Activated CD4-positive, alpha-beta T cell treated with anti-CD3 and anti-CD28 coated beads for 36 hours (primary cell): ENCODE measurements around the gene GARS1. TPM values are rescaled to one million over a fixed set of nuclear protein-coding genes. Genes with fewer than 3 reads are reported as not detected.
"Not testable (repeated sequence)": the region's sequence is repeated elsewhere in the genome, so short reads cannot be mapped to it uniquely, and the experiment has no call there.

Experiments used
- ATAC-seq: fragments of 200-7000 bp; cut with Tn5 transposase; one replicate; pipeline ENCODE4 v1.10.0; 2021; ENCODE audit warnings: mild to moderate bottlenecking, moderate library complexity
- CTCF ChIA-PET: fragments of 350-600 bp; sonication (Branson Sonifier 250); formaldehyde crosslinking; loops from one replicate; lab custom pipeline; 2021; ENCODE audit warnings: antibody characterized with exemption; lab: Charles Lee
- POLR2A ChIA-PET: fragments of 350-600 bp; sonication (Branson Sonifier 250); formaldehyde crosslinking; loops from one replicate; lab custom pipeline; 2021; ENCODE audit warnings: antibody characterized with exemption, inconsistent platforms; lab: Charles Lee
- DNase-seq: peaks from one replicate; pipeline ENCODE4 v3.0.0-alpha.2; 2020
- H3K27ac Mint-ChIP-seq: one replicate; pipeline ENCODE4 v1.8.0; 2021; ENCODE audit warnings: mixed read lengths
- H3K27me3 Mint-ChIP-seq: one replicate; pipeline ENCODE4 v1.8.0; 2021; ENCODE audit warnings: mixed read lengths
- H3K36me3 Mint-ChIP-seq: one replicate; pipeline ENCODE4 v1.8.0; 2021; ENCODE audit warnings: low read depth, mixed read lengths
- H3K4me1 Mint-ChIP-seq: one replicate; pipeline ENCODE4 v1.8.0; 2021; ENCODE audit warnings: mixed read lengths
- H3K4me3 Mint-ChIP-seq: one replicate; pipeline ENCODE4 v1.8.0; 2021; ENCODE audit warnings: mild to moderate bottlenecking, moderate library complexity, mixed read lengths
- H3K9me3 Mint-ChIP-seq: one replicate; pipeline ENCODE4 v1.8.0; 2021; ENCODE audit warnings: low read depth, mixed read lengths
- intact Hi-C, 2 experiments: fragments of 100-400 bp; cut with DNase I in 1 of 2; cut with micrococcal nuclease in 1 of 2; formaldehyde crosslinking; loops; one replicate each; pipeline versions ENCODE4 v1.14.2 to v1.15.1; 2022 to 2024; cut with DNase I, micrococcal nuclease
- total RNA-seq, 2 experiments: library from RNA; stranded (reverse); gene quantifications; one replicate each; pipeline ENCODE4 v1.2.3, GENCODE V29; 2021

The GARS1 gene
- total RNA-seq, 2 experiments from 2014 or later = 391 to 439 TPM

DNA sequence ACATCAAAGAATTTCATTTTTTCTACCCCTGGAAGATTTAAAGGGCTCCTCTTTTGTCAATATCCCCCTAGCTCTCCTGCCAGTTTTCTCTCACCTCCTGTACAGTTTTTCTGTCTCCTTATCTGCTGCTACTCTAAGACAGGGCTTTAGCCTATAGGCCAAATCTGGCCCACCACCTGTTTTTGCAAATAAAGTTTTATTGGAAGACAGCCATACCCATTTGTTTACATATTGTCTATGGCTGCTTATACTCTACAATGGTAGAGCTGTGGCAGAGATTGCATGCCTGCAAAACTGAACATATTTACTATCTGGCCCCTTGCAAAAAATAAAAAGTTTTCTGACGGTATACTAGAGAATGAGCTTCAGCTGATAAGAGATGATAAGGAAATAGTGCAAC is 37.4 kb upstream of the GARS1 start:
- Mint-ChIP-seq H3K4me1 (no peaks in the 10 kb centered on the region), H3K9me3 (no peaks in the 10 kb centered on the region), H3K27me3 (no peaks in the 10 kb centered on the region), H3K4me3 (no peak overlapping the region), H3K27ac (no peak overlapping the region), H3K36me3 (peaks cover 6% of the 10 kb centered on the region)
- intact Hi-C loops = no loop called here
- CTCF ChIA-PET = interaction anchor here (0.6 to 2.4 kb wide), 2 partner anchors 8 to 11 kb away, joined by 3 to 5 read pairs; no protein-coding TSS in a partner anchor
- no peak for DNase-seq
- POLR2A ChIA-PET = no interaction called here
- ATAC-seq = no peak

GRCh38 chr7:30559611-30560010 is 35.1 kb upstream of the GARS1 start:
- intact Hi-C loops = loop anchor here (5.0 kb wide), 2 partner anchors 207 to 397 kb away; no protein-coding TSS in a partner anchor
- DNase-seq (no peak), ATAC-seq (no peak)
- ChIA-PET POLR2A (no interaction called here), CTCF (no interaction called here)
- Mint-ChIP-seq H3K36me3 (peaks cover 10% of the 10 kb centered on the region), H3K9me3 (no peaks in the 10 kb centered on the region), H3K27ac (no peak overlapping the region), H3K4me1 (no peaks in the 10 kb centered on the region), H3K27me3 (no peaks in the 10 kb centered on the region), H3K4me3 (no peak overlapping the region)

GRCh38 chr7:30561389-30561788 is 33.3 kb upstream of the GARS1 start:
- Mint-ChIP-seq H3K4me1 (no peaks in the 10 kb centered on the region), H3K36me3 (peaks cover 10% of the 10 kb centered on the region), H3K27me3 (no peaks in the 10 kb centered on the region), H3K27ac (no peak overlapping the region), H3K9me3 (no peaks in the 10 kb centered on the region), H3K4me3 (no peak overlapping the region)
- CTCF ChIA-PET = interaction anchor here (0.6 to 6.1 kb wide), 4 partner anchors 13 to 179 kb away, joined by 3 to 64 read pairs (median 3); no protein-coding TSS in a partner anchor
- ATAC-seq (no peak), DNase-seq (no peak)
- POLR2A ChIA-PET = no interaction called here
- intact Hi-C loops = loop anchor here (5.0 kb wide), 2 partner anchors 209 to 399 kb away; no protein-coding TSS in a partner anchor

DNA sequence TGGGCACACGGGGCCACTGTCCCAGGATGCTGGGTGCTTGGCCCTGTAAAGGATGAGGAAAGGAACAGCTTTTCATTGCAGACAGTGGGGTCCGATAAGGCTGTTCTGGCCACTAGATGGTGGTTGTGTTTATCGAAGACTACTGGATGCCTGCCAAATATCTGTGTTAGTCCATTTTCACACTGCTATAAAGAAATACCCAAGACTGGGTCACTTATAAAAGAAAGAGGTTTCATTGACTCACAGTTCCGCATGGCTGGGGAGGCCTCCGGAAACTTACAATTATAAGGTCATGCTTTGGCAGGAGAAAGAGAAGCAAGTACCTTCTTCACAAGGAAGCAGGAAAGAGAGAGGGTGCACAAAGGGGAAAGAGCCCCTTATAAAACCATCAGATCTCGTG is 32.2 kb upstream of the GARS1 start:
- Mint-ChIP-seq H3K27me3 (no peaks in the 10 kb centered on the region), H3K9me3 (no peaks in the 10 kb centered on the region), H3K4me1 (no peaks in the 10 kb centered on the region), H3K36me3 (peaks cover 10% of the 10 kb centered on the region), H3K27ac (no peak overlapping the region), H3K4me3 (no peak overlapping the region)
- intact Hi-C loops = loop anchor here (5.0 kb wide), 2 partner anchors 210 to 400 kb away; no protein-coding TSS in a partner anchor
- DNase-seq = no peak
- CTCF ChIA-PET = interaction anchor here (0.9 to 6.1 kb wide), 4 partner anchors 14 to 55 kb away, joined by 5 to 64 read pairs (median 12); no protein-coding TSS in a partner anchor
- POLR2A ChIA-PET = interaction anchor here (0.6 kb wide), 1 partner anchor 251 kb away, joined by 3 read pairs; no protein-coding TSS in a partner anchor
- no peak for ATAC-seq

DNA sequence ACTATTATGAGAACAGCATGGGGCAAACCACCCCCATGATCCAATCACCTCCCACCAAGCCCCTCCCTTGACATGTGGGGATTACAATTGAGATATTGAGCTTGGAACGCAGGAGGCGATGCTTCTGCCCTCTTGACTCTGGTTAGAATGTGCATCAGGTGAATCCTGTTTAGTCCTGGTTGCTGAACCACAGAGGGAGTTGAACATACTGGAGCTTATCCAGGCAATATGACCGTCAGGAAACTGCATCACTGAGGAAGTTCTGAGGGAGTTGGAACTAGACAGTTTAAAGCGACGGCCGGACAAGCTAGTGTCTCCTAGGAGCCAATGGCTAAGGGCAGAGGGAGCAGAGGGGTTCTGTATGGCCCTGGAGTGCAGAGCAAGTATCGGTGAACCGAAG is 31.8 kb upstream of the GARS1 start:
- intact Hi-C loops = loop anchor here (5.0 kb wide), 2 partner anchors 211 to 401 kb away; no protein-coding TSS in a partner anchor
- H3K27ac Mint-ChIP-seq = no peak overlapping the region
- no peaks in the 10 kb centered on the region for H3K27me3 Mint-ChIP-seq
- H3K4me1 Mint-ChIP-seq = no peaks in the 10 kb centered on the region
- peaks cover 10% of the 10 kb centered on the region for H3K36me3 Mint-ChIP-seq
- no peak overlapping the region for H3K4me3 Mint-ChIP-seq
- DNase-seq (no peak), ATAC-seq (no peak)
- POLR2A ChIA-PET = interaction anchor here (0.6 kb wide), 1 partner anchor 251 kb away, joined by 3 read pairs; no protein-coding TSS in a partner anchor
- H3K9me3 Mint-ChIP-seq = no peaks in the 10 kb centered on the region
- CTCF ChIA-PET = interaction anchor here (0.7 to 6.1 kb wide), 7 partner anchors 14 to 177 kb away, joined by 3 to 64 read pairs (median 5); no protein-coding TSS in a partner anchor

DNA sequence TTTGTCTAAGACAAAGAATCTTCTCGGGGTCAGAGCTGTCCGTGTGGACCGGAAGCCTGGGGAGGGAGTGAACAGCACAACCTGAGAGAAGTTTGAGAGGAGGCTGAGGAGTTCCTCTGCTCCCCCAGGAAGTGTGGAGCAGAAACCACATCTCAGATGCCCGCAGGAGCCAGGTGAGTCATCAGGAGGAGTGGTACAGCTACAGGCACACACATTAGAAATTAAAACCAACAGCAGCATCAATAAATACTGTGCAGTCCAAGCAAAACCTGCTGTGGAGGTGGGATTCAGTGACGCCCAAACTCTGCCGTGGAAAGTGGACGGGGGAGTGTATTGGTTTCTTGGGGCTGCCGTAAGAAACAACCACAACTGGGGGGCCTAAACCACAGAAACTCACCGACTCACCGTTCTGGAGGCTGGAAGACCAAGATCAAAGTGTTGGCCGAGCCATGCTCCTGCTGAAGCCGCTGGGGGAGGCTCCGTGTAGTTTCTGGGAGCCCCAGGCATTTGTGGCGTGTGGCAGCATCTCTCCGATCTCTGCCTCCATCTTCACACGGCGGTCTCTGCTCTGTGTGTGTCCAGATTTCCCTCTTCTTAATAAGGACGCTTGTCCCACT is 31.2 kb upstream of the GARS1 start:
- no peaks in the 10 kb centered on the region for H3K27me3 Mint-ChIP-seq
- intact Hi-C loops = loop anchor here (5.0 kb wide), 2 partner anchors 211 to 401 kb away; no protein-coding TSS in a partner anchor
- ChIA-PET POLR2A (no interaction called here), CTCF (interaction anchor here (0.6 to 6.1 kb wide), 34 partner anchors 12 to 605 kb away, joined by 3 to 64 read pairs (median 4); partner anchors contain the start of gene NOD1)
- ATAC-seq = no peak
- peaks cover 10% of the 10 kb centered on the region for H3K36me3 Mint-ChIP-seq
- H3K4me1 Mint-ChIP-seq = no peaks in the 10 kb centered on the region
- no peaks in the 10 kb centered on the region for H3K9me3 Mint-ChIP-seq
- no peak for DNase-seq
- no peak overlapping the region for H3K27ac Mint-ChIP-seq
- no peak overlapping the region for H3K4me3 Mint-ChIP-seq

GRCh38 chr7:30564243-30564892 is 30.3 kb upstream of the GARS1 start:
- peak; percentile 99 for ATAC-seq
- H3K9me3 Mint-ChIP-seq = no peaks in the 10 kb centered on the region
- intact Hi-C loops = loop anchor here (1.0 to 5.0 kb wide), 6 partner anchors 16 to 402 kb away; no protein-coding TSS in a partner anchor
- DNase-seq = peak; percentile 87
- H3K4me3 Mint-ChIP-seq = no peak overlapping the region
- CTCF ChIA-PET = interaction anchor here (0.5 to 6.1 kb wide), 43 partner anchors 9 to 476 kb away, joined by 3 to 64 read pairs (median 4); partner anchors contain the start of genes GGCT and NOD1
- H3K27ac Mint-ChIP-seq = no peak overlapping the region
- peaks cover 17% of the 10 kb centered on the region for H3K36me3 Mint-ChIP-seq
- H3K27me3 Mint-ChIP-seq = no peaks in the 10 kb centered on the region
- POLR2A ChIA-PET = no interaction called here
- H3K4me1 Mint-ChIP-seq = no peaks in the 10 kb centered on the region

GRCh38 chr7:30566596-30566995 is 28.1 kb upstream of the GARS1 start:
- intact Hi-C loops = no loop called here
- no peaks in the 10 kb centered on the region for H3K27me3 Mint-ChIP-seq
- H3K36me3 Mint-ChIP-seq = peaks cover 22% of the 10 kb centered on the region
- H3K9me3 Mint-ChIP-seq = peaks cover 5% of the 10 kb centered on the region
- no peaks in the 10 kb centered on the region for H3K4me1 Mint-ChIP-seq
- DNase-seq = no peak
- CTCF ChIA-PET = interaction anchor here (0.6 to 2.2 kb wide), 5 partner anchors 20 to 172 kb away, joined by 3 to 8 read pairs (median 3); no protein-coding TSS in a partner anchor
- POLR2A ChIA-PET = no interaction called here
- H3K27ac Mint-ChIP-seq = no peak overlapping the region
- no peak for ATAC-seq
- H3K4me3 Mint-ChIP-seq = no peak overlapping the region

DNA sequence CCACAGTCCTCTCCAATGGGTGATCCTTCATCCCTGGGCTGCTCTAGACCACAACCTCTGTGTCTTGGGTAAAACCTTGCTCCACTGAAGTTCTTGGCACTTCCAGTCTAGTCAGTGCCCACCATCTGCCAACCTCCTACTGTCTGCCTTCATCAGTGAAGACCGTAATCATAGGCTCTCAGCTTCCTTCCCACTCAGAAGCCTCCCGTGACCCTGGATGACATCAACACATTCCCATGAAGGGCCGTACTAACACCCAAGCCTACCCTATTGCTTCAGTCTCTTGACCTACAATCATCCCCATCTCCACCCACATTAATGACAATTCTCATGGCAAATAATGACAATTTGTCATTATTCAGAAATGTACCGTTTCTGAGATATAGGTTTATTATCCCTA is 27.6 kb upstream of the GARS1 start:
- intact Hi-C loops = no loop called here
- peaks cover 19% of the 10 kb centered on the region for H3K36me3 Mint-ChIP-seq
- peaks cover 5% of the 10 kb centered on the region for H3K9me3 Mint-ChIP-seq
- no peak overlapping the region for H3K27ac Mint-ChIP-seq
- ChIA-PET POLR2A (no interaction called here), CTCF (interaction anchor here (0.6 to 2.2 kb wide), 4 partner anchors 20 to 291 kb away, joined by 3 to 8 read pairs (median 4); no protein-coding TSS in a partner anchor)
- ATAC-seq = no peak
- H3K4me3 Mint-ChIP-seq = no peak overlapping the region
- DNase-seq = no peak
- no peaks in the 10 kb centered on the region for H3K4me1 Mint-ChIP-seq
- no peaks in the 10 kb centered on the region for H3K27me3 Mint-ChIP-seq

- POLR2A ChIA-PET, DNase-seq, H3K27ac Mint-ChIP-seq, H3K9me3 Mint-ChIP-seq, H3K4me3 Mint-ChIP-seq, H3K27me3 Mint-ChIP-seq, ATAC-seq, H3K4me1 Mint-ChIP-seq, intact Hi-C loops: not testable (repeated sequence)
- H3K36me3 Mint-ChIP-seq = peaks cover 24% of the 10 kb centered on the region
- CTCF ChIA-PET = interaction anchor here (0.9 to 1.6 kb wide), 3 partner anchors 21 to 45 kb away, joined by 3 to 5 read pairs (median 3); no protein-coding TSS in a partner anchor
These were observed 24.4 kb upstream of the GARS1 start for GRCh38 chr7:30570238-30570637.

DNA sequence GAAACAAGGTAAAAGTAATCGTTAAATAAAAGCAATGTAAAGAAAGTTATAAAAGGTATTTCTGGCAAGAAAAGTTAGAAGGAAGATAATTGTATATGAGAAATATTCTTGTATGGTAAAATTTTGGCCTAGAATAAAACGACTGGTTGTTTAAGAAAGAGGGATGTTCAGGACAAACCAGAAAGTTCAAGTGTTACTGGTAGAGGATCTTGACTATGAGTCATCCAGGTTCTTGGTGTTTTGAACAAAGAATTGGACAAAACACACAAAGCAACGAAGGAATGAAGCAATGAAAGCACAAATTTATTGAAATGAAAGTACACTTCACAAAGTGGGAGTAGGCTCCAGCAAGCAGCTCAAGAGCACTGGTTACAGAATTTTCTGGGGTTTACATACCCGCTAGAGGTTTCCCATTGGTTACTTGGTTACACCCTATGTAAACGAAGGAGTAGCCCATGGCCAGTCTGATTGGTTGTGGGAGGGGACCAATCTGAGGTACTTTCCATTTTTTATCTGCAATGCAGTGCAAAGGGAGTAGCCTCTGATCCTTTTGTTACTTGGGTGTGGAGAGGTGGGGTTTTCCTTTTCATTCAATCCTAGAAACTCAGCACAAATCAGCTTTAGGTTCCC is 22.4 kb upstream of the GARS1 start:
- CTCF ChIA-PET = interaction anchor here (2.3 kb wide), 1 partner anchor 8 kb away, joined by 7 read pairs; no protein-coding TSS in a partner anchor
- no peaks in the 10 kb centered on the region for H3K27me3 Mint-ChIP-seq
- H3K36me3 Mint-ChIP-seq = peaks cover 35% of the 10 kb centered on the region
- H3K4me1 Mint-ChIP-seq = peaks cover 2% of the 10 kb centered on the region
- intact Hi-C loops = no loop called here
- H3K4me3 Mint-ChIP-seq = no peak overlapping the region
- POLR2A ChIA-PET = no interaction called here
- H3K27ac Mint-ChIP-seq = no peak overlapping the region
- peaks cover 8% of the 10 kb centered on the region for H3K9me3 Mint-ChIP-seq
- ATAC-seq (no peak), DNase-seq (no peak)
